GM18498 (cell line): ENCODE measurements around the gene INPP5A.

Experiments
- ATAC-seq: cut with Tn5 transposase; IDR thresholded peaks from one replicate; pipeline ENCODE4 v1.9.1; 2021; ENCODE audit warnings: mild to moderate bottlenecking, moderate library complexity; ENCODE audit not compliant: unreplicated experiment

The INPP5A gene

GRCh38 chr10:132577350-132578003 lies 39.9 kb downstream of the INPP5A start:
- ATAC-seq: no peak

GRCh38 chr10:132578287-132578951 lies 40.8 kb downstream of the INPP5A start:
- no peak for ATAC-seq

DNA sequence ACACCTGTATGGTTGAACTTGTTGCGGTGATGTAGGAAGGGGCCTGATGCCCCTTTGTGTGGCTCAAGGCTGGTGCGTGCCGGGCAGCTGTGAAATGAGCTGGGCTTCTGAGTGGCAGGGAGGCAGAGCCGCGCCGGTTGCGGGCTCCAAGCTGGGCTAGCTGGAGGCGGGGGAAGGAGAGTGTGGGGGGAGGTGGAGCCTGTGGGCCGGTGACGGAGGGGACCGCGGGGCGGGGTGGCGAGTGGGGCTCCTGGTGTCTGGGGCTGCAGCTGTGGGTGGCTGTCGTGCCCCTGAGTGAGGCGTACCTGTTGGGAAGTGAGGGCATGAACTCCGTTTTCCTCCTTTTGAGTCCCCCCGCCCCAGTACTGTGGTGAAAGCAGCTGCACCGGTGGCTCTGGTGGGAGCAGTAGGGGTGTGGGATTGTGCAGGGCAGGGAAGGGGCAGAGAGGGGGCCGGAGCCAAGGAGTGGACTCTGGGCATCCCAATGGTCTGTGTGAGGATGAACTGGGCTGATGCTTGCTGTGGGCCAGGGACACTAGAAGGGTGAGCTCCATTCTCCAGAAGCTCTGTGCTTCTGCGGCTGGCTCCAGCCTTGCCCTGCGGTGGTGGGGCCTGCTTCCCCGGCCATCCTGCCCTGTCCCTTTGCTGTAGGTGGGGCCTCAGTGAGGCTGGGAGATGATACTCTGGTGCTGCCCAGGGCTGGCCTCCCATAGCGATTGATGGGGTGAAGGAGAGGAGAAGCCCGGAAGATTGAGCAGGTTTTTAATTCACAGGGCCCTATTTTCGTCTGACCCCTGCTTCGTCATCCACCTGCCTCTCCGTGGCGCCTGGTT lies 41.7 kb downstream of the INPP5A start:
- no peak for ATAC-seq

- no peak for ATAC-seq
Measured at GRCh38 chr10:132580143-132580542, 42.6 kb downstream of the INPP5A start.

DNA sequence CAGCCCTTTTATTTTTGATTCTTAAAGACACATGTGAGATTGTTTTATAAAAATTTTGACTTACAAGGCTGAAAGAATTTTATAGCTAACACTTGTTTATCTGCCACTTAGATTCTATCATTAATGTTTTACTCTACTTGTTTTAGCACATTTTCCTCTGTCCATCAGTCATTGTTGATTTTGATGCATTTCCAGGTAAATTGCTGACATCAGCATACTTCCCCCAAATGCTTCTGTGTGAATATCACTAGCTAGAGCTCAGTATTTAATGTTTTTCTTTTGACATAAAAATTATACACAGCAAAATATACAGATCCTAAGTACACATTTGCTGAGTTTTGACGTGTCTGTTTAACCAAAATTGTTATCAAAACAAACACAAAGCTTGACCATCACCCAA lies 43.0 kb downstream of the INPP5A start:
- no peak for ATAC-seq

DNA sequence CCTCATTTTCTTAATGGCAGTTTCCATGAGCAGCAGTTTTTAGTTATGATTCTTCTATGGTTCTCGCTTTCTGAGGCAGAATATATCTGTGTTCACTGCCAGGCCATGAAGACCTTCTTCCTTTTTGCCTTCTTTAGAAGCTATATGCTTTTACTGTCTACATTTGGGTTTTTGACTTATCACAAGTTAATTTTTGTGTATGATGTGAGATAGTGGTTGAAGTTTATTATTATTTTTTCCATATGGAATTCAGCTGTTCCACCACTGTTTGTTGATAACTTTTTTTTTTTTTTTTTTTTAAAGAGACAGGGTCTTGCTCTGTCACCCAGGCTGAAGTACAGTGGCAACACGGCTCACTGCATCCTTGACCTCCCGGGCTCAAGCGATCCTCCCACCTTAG lies 44.5 kb downstream of the INPP5A start:
- ATAC-seq: no peak

GRCh38 chr10:132582771-132583170 lies 45.2 kb downstream of the INPP5A start:
- no peak for ATAC-seq

DNA sequence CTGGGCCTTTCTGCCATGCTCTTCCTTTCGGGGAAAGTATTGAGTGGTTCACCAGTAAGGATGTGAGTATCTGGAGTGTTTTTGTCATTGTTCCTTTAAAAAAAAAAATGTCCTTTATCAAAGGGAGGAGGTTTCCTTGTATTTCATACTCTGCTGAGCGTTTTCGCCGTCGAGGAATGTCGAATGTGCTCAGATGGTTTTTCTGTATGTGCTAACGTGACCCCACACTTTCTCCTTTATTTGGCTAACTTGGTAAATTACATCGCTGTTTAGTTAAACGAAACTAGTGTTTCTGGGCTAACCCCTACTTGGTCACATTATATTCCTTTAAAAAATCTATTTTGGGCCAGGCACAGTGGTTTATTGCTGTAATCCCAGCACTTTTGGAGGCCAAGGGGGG lies 45.9 kb downstream of the INPP5A start:
- no peak for ATAC-seq

DNA sequence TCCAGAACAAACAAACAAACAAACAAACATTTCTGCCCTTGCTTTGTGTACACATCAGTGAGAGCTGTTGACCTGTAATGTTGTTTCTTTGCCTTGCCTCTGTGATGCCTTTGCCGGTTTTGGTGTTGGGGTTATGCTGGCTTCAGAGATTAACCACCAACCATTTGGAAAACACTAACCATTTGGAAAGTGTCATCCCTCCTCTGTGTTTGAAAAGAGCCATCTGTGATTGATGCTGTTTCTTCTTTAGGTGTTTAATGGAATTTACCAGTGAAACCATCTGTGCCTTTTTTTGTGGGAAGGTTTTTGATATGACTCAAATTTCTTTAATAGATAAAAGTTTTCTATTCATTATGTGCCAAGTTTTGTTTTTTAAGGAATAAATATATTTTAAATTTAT lies 46.5 kb downstream of the INPP5A start:
- ATAC-seq: no peak

GRCh38 chr10:132585732-132586722 lies 48.4 kb downstream of the INPP5A start:
- no peak for ATAC-seq

- no peak for ATAC-seq
Measured at GRCh38 chr10:132586739-132587138, 49.2 kb downstream of the INPP5A start.

GRCh38 chr10:132587175-132587574 lies 49.6 kb downstream of the INPP5A start:
- ATAC-seq: no peak

GRCh38 chr10:132588301-132589013 lies 50.9 kb downstream of the INPP5A start:
- ATAC-seq: no peak

DNA sequence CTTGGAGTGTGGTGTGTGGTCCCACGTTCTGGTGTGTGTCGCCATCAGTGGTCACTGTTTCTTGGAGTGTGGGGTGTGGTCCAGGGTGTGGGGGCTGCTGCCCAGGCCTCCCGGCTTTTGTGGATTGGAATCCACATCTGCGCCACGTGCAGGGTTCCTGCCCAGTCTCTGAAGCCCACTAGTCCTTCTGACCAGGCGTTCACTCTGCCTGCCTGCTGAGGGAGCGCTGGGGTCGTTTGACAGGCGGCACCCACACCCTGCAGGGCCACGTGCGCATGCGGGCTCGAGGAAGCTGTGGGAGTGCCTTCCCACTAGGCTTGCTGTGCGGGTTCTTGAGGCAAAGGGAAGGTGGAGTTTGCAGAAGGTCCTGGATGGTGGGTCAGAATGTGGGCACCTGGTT lies 51.4 kb downstream of the INPP5A start:
- ATAC-seq: no peak

DNA sequence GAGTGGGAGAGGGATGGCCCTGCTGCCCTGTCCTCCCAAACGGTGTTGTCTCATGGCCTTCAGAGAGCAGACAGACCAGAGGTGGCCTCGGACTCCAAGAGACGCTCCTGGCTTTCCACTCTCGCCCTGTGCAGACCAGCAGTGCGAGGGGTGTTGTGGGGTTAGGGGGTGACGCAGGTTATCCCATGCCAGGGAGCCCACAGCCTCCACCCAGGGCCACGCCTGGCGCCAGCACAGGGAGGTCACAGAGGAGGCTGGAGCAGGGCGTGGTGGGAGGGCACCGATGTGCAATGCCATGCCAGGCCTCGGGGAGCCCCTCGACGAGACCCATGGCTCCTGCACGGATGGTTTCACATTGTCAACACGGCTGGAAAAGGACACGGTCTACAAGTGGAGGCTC lies 52.1 kb downstream of the INPP5A start:
- ATAC-seq: no peak

- ATAC-seq: no peak
Measured at GRCh38 chr10:132590094-132590751, 52.6 kb downstream of the INPP5A start.

DNA sequence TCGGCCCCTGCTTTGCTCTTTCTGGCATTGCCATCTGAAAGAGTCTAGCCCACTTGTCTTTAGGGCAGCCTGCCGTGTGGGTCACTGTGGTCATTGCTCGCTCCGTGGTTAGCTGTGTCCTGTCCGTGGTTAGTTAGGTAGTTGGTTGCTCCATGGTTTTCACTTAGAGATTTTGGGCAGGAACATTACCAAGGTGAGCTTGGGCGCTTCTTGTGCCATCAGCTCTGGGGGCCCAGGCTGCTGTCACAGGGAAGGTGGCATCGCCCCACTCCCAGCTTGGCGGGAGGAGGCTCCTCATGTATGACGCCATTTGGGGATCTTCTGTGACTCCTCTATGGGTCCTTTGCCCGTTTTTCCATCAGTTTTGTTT lies 53.1 kb downstream of the INPP5A start:
- no peak for ATAC-seq

DNA sequence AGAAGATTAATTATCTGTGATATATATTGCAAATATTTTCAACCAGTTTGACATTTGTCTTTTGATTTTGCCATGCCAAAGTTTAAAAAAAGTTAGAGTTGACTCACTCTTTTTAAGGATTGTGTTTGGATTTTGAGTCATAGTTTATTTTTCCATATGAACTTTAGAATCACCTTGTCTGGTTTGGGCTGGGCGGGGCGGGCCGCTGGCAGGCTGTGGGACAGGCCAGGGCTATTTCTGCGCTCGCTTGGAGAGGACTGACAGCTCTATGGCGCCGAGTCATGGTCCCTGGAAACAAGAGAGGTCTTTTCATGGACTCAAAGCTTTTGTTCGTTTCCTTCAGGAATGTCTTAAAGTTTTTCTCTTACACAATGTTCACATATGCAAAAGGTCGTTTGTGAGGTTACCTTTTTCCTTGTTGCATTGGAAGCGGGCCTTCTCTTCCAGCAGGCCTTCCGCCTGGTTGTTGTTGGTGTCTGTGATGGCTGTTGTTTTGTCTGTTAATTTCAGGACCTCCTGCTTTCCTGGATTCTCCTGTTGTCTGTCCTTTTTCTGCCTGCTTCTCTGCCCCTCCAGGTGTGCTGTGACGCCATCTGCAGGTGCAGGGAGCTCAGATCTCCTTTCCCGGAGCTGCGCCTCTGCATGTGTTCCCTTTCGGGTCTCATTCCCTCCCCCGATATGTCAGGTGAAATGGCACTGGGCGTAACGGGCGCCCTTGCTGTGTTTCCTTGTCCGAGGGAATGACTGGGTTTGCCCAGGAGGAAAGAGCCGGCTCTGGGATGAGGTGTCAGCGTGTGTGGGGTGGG lies 53.8 kb downstream of the INPP5A start:
- no peak for ATAC-seq
